ENCODE data around the gene PHF8.

PHF8 gene

GRCh38 chrX:54012830-54013500 is 31.3 kb downstream of the PHF8 start:
- no peak for DNase-seq (ENCODE audit: low spot score)

DNA sequence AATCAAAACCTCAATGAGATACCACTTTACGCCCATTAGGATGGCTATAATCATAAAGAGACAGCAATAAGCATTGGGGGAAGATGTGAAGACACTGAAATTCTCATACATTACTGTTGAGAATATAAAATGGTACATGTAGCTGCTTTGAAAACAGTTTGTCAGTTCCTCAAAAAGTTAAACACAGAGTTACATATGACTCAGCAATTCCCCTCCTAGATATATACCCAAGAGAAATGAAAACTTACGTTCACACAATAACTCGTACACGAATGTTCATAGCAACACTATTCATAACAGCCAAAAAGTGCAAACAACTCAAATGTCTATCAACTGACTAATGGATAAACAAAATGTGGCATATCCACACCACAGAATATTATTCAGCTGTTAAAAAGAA is 36.6 kb downstream of the PHF8 start:
- DNase-seq (ENCODE audit: low spot score) = no peak

- no peak for DNase-seq (ENCODE audit: low spot score)
Measured at GRCh38 chrX:53997724-53998123, 46.5 kb downstream of the PHF8 start.

DNA sequence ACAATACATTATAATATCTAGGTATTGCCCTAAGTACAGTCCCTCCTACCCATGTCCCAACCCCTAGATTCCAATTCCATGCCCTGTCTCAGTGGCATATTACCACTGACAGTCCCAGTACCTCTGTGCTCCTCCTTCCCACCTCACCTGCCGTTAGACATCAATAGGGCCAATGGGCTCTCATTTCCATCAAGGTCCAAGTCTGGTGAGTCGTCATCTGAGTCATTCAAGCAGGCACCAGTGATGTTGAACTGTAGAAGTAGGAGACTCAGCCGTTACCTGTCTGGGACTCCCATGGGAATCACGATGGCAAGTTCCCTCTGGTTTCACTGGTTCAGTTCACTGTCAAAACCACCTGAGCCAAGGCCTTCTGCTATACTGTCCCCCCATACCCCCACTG is 51.7 kb downstream of the PHF8 start:
- no peak for DNase-seq (ENCODE audit: low spot score)

- DNase-seq (ENCODE audit: low spot score) = no peak
Measured at GRCh38 chrX:53990171-53990570, 54.1 kb downstream of the PHF8 start.

DNA sequence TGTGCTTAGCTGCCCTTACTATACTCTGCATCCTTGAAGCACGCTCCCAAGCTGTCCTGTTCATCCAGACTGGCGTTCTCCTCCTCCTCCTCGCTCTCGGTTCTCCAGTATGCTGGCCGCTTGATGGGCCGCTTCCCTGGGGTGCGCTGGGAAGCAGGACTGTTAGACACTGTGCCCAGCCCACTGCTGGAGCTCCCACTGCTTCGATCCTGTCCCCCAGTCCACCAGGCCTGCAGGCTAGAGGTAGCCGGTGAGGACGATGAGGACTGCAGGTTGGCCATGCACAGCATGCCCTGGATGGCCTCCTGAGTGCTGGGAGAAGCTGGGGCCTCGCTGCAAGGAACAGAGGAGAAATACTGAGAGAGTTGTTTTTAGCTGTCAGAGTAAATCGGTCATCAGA is 59.4 kb downstream of the PHF8 start:
- DNase-seq (ENCODE audit: low spot score) = no peak

- DNase-seq (ENCODE audit: low spot score) = no peak
Measured at GRCh38 chrX:53974529-53974928, 69.7 kb downstream of the PHF8 start.

DNA sequence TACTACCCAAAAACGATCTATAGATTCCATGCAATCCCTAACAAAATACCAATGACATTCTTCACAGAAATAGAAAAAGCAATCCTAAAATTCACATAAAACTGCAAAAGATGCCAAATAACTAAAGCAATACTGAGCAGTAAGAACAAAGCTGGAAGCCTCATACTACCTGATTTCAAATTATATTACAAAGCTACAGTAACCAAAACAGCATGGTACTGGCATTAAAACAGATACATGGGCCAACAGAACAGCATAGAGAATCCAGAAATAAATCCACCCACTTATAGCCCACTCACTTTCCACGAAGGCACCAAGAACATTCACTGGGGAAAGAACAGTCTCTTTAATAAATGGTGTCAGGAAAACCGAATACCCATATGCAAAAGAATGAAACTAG is 74.7 kb downstream of the PHF8 start:
- DNase-seq (ENCODE audit: low spot score) = no peak

- DNase-seq (ENCODE audit: low spot score) = no peak
Measured at GRCh38 chrX:53950130-53950733, 94.0 kb downstream of the PHF8 start.

DNA sequence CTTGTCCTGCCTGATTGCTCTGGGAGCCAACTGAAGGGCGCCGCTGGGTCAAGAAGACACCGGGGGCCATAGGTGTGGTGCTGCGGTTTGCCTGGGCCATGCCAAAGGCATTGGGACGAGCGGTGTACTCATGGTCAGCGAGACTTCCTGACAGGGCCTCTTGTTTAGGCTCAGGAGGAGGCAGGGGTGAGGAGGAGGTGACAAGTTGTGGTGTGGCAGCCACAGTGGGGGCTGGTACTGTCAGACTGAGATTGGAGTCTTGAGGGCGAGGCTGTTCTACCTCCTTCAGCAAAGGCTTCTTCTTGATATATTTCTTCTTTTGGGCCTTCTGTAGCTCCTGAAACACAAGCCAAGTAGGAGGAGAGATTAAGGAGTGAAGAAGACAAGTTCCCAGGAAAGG is 104.1 kb downstream of the PHF8 start:
- no peak for DNase-seq (ENCODE audit: low spot score)

DNA sequence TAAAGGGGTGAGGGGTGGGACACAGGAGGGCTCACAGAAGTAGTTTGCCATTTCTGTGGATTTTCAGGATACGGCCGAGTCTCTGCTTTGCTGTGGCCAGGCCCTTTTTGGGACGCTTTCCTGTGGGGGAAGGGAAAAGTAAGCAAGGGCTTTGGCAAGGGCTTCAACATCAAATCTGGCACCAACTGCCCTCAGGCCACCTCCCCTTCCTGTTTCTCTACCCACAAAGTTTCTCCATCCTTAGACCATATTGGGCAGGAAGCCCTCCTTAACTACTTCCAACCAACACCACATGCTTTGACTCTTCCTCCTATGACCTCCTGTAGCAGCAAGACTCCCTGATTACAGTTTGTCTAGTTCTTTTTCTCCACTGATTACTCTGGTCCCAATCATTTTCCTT is 105.1 kb downstream of the PHF8 start:
- no peak for DNase-seq (ENCODE audit: low spot score)

- DNase-seq (ENCODE audit: low spot score) = no peak
Measured at GRCh38 chrX:53930515-53931380, 113.5 kb downstream of the PHF8 start.

- no peak for DNase-seq (ENCODE audit: low spot score)
Measured at GRCh38 chrX:53926030-53926429, 118.2 kb downstream of the PHF8 start.

GRCh38 chrX:53918702-53919101 is 125.6 kb downstream of the PHF8 start:
- DNase-seq (ENCODE audit: low spot score) = no peak

DNA sequence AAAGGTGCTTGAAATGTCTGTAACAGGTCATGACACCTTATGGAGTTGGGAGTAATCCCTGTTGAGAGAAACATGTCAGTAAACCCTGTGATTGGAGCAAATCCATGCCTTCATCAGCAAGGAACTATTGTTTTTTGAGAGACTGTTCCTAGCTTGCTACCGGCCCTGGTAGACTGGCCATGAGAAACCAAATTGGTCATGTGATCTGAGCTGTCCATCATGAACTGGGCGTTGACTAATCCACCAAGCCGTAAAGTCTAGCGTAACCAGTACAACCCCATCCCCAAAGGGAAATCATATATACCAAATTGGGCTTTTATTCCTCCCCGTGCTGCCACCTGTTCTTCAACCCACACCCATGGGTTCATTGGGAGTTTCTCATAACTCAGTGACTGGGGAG is 143.7 kb downstream of the PHF8 start:
- DNase-seq (ENCODE audit: low spot score) = no peak

GRCh38 chrX:53895270-53895669 is 149.0 kb downstream of the PHF8 start:
- no peak for DNase-seq (ENCODE audit: low spot score)
